HEK293 (cell line): ENCODE data around the gene CD68.

Experiments used
- CTCF ChIA-PET: fragments of 350-600 bp; formaldehyde crosslinking; extraction: SDS; loops from one replicate; lab custom pipeline; 2021; ENCODE audit warnings: antibody characterized with exemption; lab: Yijun Ruan, JAX
- POLR2A ChIA-PET: fragments of 300-600 bp; formaldehyde crosslinking; extraction: SDS; loops from one replicate; lab custom pipeline; 2020; ENCODE audit warnings: antibody characterized with exemption, inconsistent platforms; lab: Yijun Ruan, JAX
- H3K27ac ChIP-seq: fragments of 200-500 bp; sonication (Bioruptor generic); 2 replicates; pipeline ENCODE4 v1.5.1; 2014; ENCODE audit warnings: low read depth, low read length, control low read depth, inconsistent platforms; ENCODE audit errors: extremely low read depth
- H3K36me3 ChIP-seq, 2 experiments: fragments of 200-500 bp in 1 of 2; sonication (Bioruptor generic) in 1 of 2; 1 replicate in 1 of 2; 2 replicates in 1 of 2; pipeline ENCODE4 v1.5.1; 2014 to 2017; ENCODE audit warnings: inconsistent platforms in 2 of 2, low read length in 2 of 2; ENCODE audit not compliant: control insufficient read depth in 2 of 2, insufficient read depth in 1 of 2
- H3K4me1 ChIP-seq: fragments of 200-500 bp; sonication (Bioruptor generic); 2 replicates; pipeline ENCODE4 v1.5.1; 2014; ENCODE audit warnings: mild to moderate bottlenecking, low read length, inconsistent platforms; ENCODE audit not compliant: control insufficient read depth, insufficient read depth
- H3K4me3 ChIP-seq: 2 replicates; pipeline ENCODE4 v1.5.1; 2011; ENCODE audit warnings: low read depth, mild to moderate bottlenecking, control low read depth, low read length, moderate library complexity
- H3K9me3 ChIP-seq: fragments of 200-500 bp; sonication (Bioruptor generic); 2 replicates; pipeline ENCODE4 v1.5.1; 2014; ENCODE audit warnings: low read depth, low read length, inconsistent platforms; ENCODE audit not compliant: control insufficient read depth, insufficient read depth
- BCL11A ChIP-seq: fragments of 450-650 bp; formaldehyde crosslinking; IDR thresholded peaks from 2 replicates; pipeline ENCODE4 v1.5.1; 2016; ENCODE audit warnings: low read depth, missing biosample characterization, missing genetic modification characterization
- BCL6B ChIP-seq: fragments of 450-650 bp; formaldehyde crosslinking; IDR thresholded peaks from 2 replicates; pipeline ENCODE4 v1.5.1; 2017; ENCODE audit warnings: missing biosample characterization, missing genetic modification characterization
- GFI1B ChIP-seq: fragments of 450-650 bp; formaldehyde crosslinking; IDR thresholded peaks from 2 replicates; pipeline ENCODE4 v1.5.1; 2016; ENCODE audit warnings: missing biosample characterization, missing genetic modification characterization
- GLI2 ChIP-seq: fragments of 450-650 bp; formaldehyde crosslinking; IDR thresholded peaks from 2 replicates; pipeline ENCODE4; 2017; ENCODE audit warnings: missing biosample characterization, missing genetic modification characterization, low read depth, borderline replicate concordance
- KLF9 ChIP-seq: fragments of 450-650 bp; formaldehyde crosslinking; IDR thresholded peaks from 2 replicates; pipeline ENCODE4 v1.5.1; 2016; ENCODE audit warnings: missing biosample characterization, missing genetic modification characterization, low read depth
- PRDM1 ChIP-seq: fragments of 450-650 bp; formaldehyde crosslinking; IDR thresholded peaks from 2 replicates; pipeline ENCODE4; 2016; ENCODE audit warnings: missing biosample characterization, missing genetic modification characterization
- PRDM2 ChIP-seq: fragments of 450-650 bp; formaldehyde crosslinking; IDR thresholded peaks from 2 replicates; pipeline ENCODE4 v1.5.1; 2016; ENCODE audit warnings: missing biosample characterization, missing genetic modification characterization, borderline replicate concordance
- SALL2 ChIP-seq: fragments of 450-650 bp; formaldehyde crosslinking; IDR thresholded peaks from 2 replicates; pipeline ENCODE4 v1.5.0; 2017; ENCODE audit warnings: missing biosample characterization, mild to moderate bottlenecking, missing genetic modification characterization, borderline replicate concordance
- ZBTB1 ChIP-seq: fragments of 450-650 bp; formaldehyde crosslinking; IDR thresholded peaks from 2 replicates; pipeline ENCODE4 v1.5.1; 2016; ENCODE audit warnings: missing biosample characterization, missing genetic modification characterization
- ZNF10 ChIP-seq: fragments of 450-650 bp; formaldehyde crosslinking; IDR thresholded peaks from 2 replicates; pipeline ENCODE4 v1.5.1; 2017; ENCODE audit warnings: missing biosample characterization, missing genetic modification characterization
- ZNF311 ChIP-seq: fragments of 450-650 bp; formaldehyde crosslinking; IDR thresholded peaks from 2 replicates; pipeline ENCODE4 v1.5.1; 2017; ENCODE audit warnings: missing biosample characterization, missing genetic modification characterization, borderline replicate concordance
- ZNF514 ChIP-seq: fragments of 450-650 bp; formaldehyde crosslinking; IDR thresholded peaks from 2 replicates; pipeline ENCODE4 v1.5.1; 2016; ENCODE audit warnings: missing biosample characterization, missing genetic modification characterization
- ZNF530 ChIP-seq: fragments of 450-650 bp; formaldehyde crosslinking; IDR thresholded peaks from 2 replicates; pipeline ENCODE4 v1.5.1; 2016; ENCODE audit warnings: low read depth, missing biosample characterization, missing genetic modification characterization
- ZNF560 ChIP-seq: fragments of 450-650 bp; formaldehyde crosslinking; IDR thresholded peaks from 2 replicates; pipeline ENCODE4 v1.5.1; 2017; ENCODE audit warnings: missing biosample characterization, missing genetic modification characterization, borderline replicate concordance
- TF ChIP-seq, protein P1 (sequence below): fragments of 450-650 bp; formaldehyde crosslinking; optimal IDR thresholded peaks from 2 replicates; pipeline ENCODE3; 2016; ENCODE audit warnings: missing biosample characterization, mild to moderate bottlenecking, missing genetic modification characterization

CD68 gene

GRCh38 chr17:7626307-7626706 is 46.9 kb downstream of the CD68 start:
- ChIA-PET CTCF (interaction anchor here (0.7 to 4.4 kb wide), 9 partner anchors 8 to 431 kb away, joined by 3 to 24 read pairs (median 6); partner anchors contain the start of genes FXR2, TP53 and WRAP53), POLR2A (interaction anchor here (0.6 to 9.6 kb wide), 5 partner anchors 11 to 60 kb away, joined by 5 to 215 read pairs (median 21); partner anchors contain the start of genes FXR2, MPDU1, TP53 and WRAP53)
- Histone ChIP-seq H3K9me3 (no peaks in the 10 kb centered on the region), H3K4me3 (no peak overlapping the region), H3K27ac (no peak overlapping the region), H3K4me1 (peaks cover 3% of the 10 kb centered on the region; the same call in 1 of the 2 replicates), H3K36me3 (peaks cover 0 to 8% of the 10 kb centered on the region in 2 experiments; a peak in 2 of 3 replicates)
- TF ChIP-seq PRDM2 (no peak), PRDM1 (tag by site-specific recombination) (peak; percentile 69)

- POLR2A ChIA-PET: interaction anchor here (0.9 to 9.6 kb wide), 9 partner anchors 12 to 322 kb away, joined by 3 to 215 read pairs (median 9); partner anchors contain the start of genes ATP1B2, CD68, FXR2 and MPDU1
- peaks cover 3% of the 10 kb centered on the region; the same call in 1 of the 2 replicates for H3K4me1 ChIP-seq
- TF ChIP-seq GLI2 (tag by site-specific recombination): no peak
- H3K4me3 ChIP-seq: peak overlapping the region; percentile 84
- peaks cover 0 to 8% of the 10 kb centered on the region in 2 experiments; a peak in 2 of 3 replicates for H3K36me3 ChIP-seq
- CTCF ChIA-PET: interaction anchor here (0.6 to 4.4 kb wide), 10 partner anchors 9 to 431 kb away, joined by 3 to 24 read pairs (median 5); partner anchors contain the start of genes FXR2, TP53 and WRAP53
- H3K9me3 ChIP-seq: no peaks in the 10 kb centered on the region
- H3K27ac ChIP-seq: peak overlapping the region; percentile 91; the same call in 1 of the 2 replicates
These were observed 47.5 kb downstream of the CD68 start for GRCh38 chr17:7626956-7627249.

- H3K4me1 ChIP-seq: peaks cover 3% of the 10 kb centered on the region; the same call in 1 of the 2 replicates
- H3K4me3 ChIP-seq: peak within 1 kb of the TSS; percentile 84
- peak within 1 kb of the TSS; percentile 91 for H3K27ac ChIP-seq
- H3K36me3 ChIP-seq: peaks cover 0 to 8% of the 10 kb centered on the region in 2 experiments; a peak in 2 of 3 replicates
- H3K9me3 ChIP-seq: no peaks in the 10 kb centered on the region
- CTCF ChIA-PET: interaction anchor here (0.5 to 4.4 kb wide), 13 partner anchors 9 to 1008 kb away, joined by 3 to 24 read pairs (median 4); partner anchors contain the start of genes FXR2, TP53 and WRAP53
- POLR2A ChIA-PET: interaction anchor here (0.6 to 9.6 kb wide), 20 partner anchors 8 to 323 kb away, joined by 3 to 215 read pairs (median 4); partner anchors contain the start of genes ATP1B2, CD68, EFNB3 and FXR2
- TF ChIP-seq BCL11A (tag by site-specific recombination): peak; percentile 19; the same call in 1 of the 2 replicates
- TF ChIP-seq ZNF514 (tag by site-specific recombination): no peak
- no peak for TF ChIP-seq BCL6B (tag by site-specific recombination)
- 0 out of 2 replicates have a peak, but pooled peaks have one; percentile 9 for TF ChIP-seq ZBTB1 (tag by site-specific recombination)
- TF ChIP-seq ZNF311 (tag by site-specific recombination): no peak
- TF ChIP-seq, protein P1, sequence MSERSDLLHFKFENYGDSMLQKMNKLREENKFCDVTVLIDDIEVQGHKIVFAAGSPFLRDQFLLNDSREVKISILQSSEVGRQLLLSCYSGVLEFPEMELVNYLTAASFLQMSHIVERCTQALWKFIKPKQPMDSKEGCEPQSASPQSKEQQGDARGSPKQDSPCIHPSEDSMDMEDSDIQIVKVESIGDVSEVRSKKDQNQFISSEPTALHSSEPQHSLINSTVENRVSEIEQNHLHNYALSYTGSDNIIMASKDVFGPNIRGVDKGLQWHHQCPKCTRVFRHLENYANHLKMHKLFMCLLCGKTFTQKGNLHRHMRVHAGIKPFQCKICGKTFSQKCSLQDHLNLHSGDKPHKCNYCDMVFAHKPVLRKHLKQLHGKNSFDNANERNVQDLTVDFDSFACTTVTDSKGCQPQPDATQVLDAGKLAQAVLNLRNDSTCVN (tag by site-specific recombination): peak; percentile 24
- TF ChIP-seq ZNF530: no peak
- TF ChIP-seq GFI1B (tag by site-specific recombination): 0 out of 2 replicates have a peak, but pooled peaks have one; percentile 21
- TF ChIP-seq ZNF560 (tag by site-specific recombination): no peak
- 0 out of 2 replicates have a peak, but pooled peaks have one; percentile 18 for TF ChIP-seq ZNF10
- TF ChIP-seq KLF9 (tag by site-specific recombination): peak; percentile 71
- no peak for TF ChIP-seq SALL2 (tag by site-specific recombination)
These were observed 48.0 kb downstream of the CD68 start, which contains the start of gene SAT2 for GRCh38 chr17:7627250-7628121. Gene SAT2 (minus strand): TSS chr17:7627821. CDS start chr17:7627635, 186 bp downstream.
